DND-41 (cell line): ENCODE data around the gene SART3.

Source experiments
- ATAC-seq: fragments of 200-7000 bp; cut with Tn5 transposase; 3 replicates; pipeline ENCODE4 v1.9.1; 2021; ENCODE audit warnings: low read depth; ENCODE audit not compliant: insufficient read depth
- DNase-seq: peaks from one replicate; pipeline ENCODE4 v3.0.0-alpha.2; 2020
- H2AFZ ChIP-seq: 2 replicates; pipeline ENCODE4 v1.6.0; 2012; ENCODE audit warnings: low read depth, low read length
- H3K27ac ChIP-seq: 2 replicates; pipeline ENCODE4 v1.5.1; 2012; ENCODE audit warnings: low read length, inconsistent platforms
- H3K27me3 ChIP-seq: fragments of 200-600 bp; sonication (generic); 2 replicates; pipeline ENCODE4 v1.6.0; 2012; ENCODE audit warnings: low read length, mild to moderate bottlenecking, inconsistent platforms; ENCODE audit not compliant: insufficient read depth, poor library complexity
- H3K36me3 ChIP-seq: 2 replicates; pipeline ENCODE4 v1.5.1; 2012; ENCODE audit warnings: low read length, inconsistent platforms; ENCODE audit not compliant: insufficient read depth
- H3K4me1 ChIP-seq: 2 replicates; pipeline ENCODE4 v1.5.1; 2012; ENCODE audit warnings: mild to moderate bottlenecking, low read length; ENCODE audit not compliant: insufficient read depth
- H3K4me2 ChIP-seq: 2 replicates; pipeline ENCODE4 v1.6.0; 2012; ENCODE audit warnings: mild to moderate bottlenecking, moderate library complexity, low read length, inconsistent platforms; ENCODE audit not compliant: insufficient read depth
- H3K4me3 ChIP-seq, 2 experiments: fragments of 200-600 bp in 1 of 2; shearing (Covaris generic) in 1 of 2; 2 replicates each; pipeline ENCODE4 v1.5.1; 2012 to 2016; ENCODE audit warnings: inconsistent platforms in 2 of 2, low read length in 2 of 2, mild to moderate bottlenecking in 2 of 2, low read depth in 1 of 2, moderate library complexity in 1 of 2
- H3K79me2 ChIP-seq: 2 replicates; pipeline ENCODE4 v1.6.0; 2012; ENCODE audit warnings: low read length, inconsistent platforms; ENCODE audit not compliant: insufficient read depth
- H3K9ac ChIP-seq: 2 replicates; pipeline ENCODE4 v1.6.0; 2012; ENCODE audit warnings: low read depth, mild to moderate bottlenecking, inconsistent platforms, low read length, moderate library complexity
- H3K9me3 ChIP-seq: 2 replicates; pipeline ENCODE4 v1.5.1; 2012; ENCODE audit warnings: low read length, moderate library complexity, mild to moderate bottlenecking, inconsistent platforms; ENCODE audit not compliant: insufficient read depth, severe bottlenecking
- H4K20me1 ChIP-seq: 2 replicates; pipeline ENCODE4 v1.6.0; 2012; ENCODE audit warnings: low read length; ENCODE audit not compliant: insufficient read depth
- CTCF ChIP-seq: IDR thresholded peaks from 2 replicates; pipeline ENCODE4 v1.5.1; 2012; ENCODE audit warnings: borderline replicate concordance, low read length, moderate library complexity, mild to moderate bottlenecking; ENCODE audit not compliant: poor library complexity, severe bottlenecking; ENCODE audit errors: extremely low read depth
- EZH2 ChIP-seq: IDR thresholded peaks from 3 replicates; pipeline ENCODE4 v1.6.1; 2012; ENCODE audit warnings: borderline replicate concordance, low read depth, mild to moderate bottlenecking, moderate library complexity, low read length, inconsistent platforms; ENCODE audit not compliant: severe bottlenecking

The SART3 gene

GRCh38 chr12:108582509-108582908, 21.5 kb upstream of the SART3 start:
- no peaks in the 10 kb centered on the region for H3K27me3 ChIP-seq
- no peak for TF ChIP-seq CTCF
- no peak for TF ChIP-seq EZH2
- ATAC-seq (no peak), DNase-seq (no peak)
- no peaks in the 10 kb centered on the region for H3K79me2 ChIP-seq
- H3K36me3 ChIP-seq = no peaks in the 10 kb centered on the region
- no peak overlapping the region for H3K27ac ChIP-seq
- H3K4me1 ChIP-seq = no peaks in the 10 kb centered on the region
- no peaks in the 10 kb centered on the region for H3K9me3 ChIP-seq
- H4K20me1 ChIP-seq = no peaks in the 10 kb centered on the region
- H2AFZ ChIP-seq = no peak overlapping the region
- H3K4me3 ChIP-seq = no peak overlapping the region
- H3K9ac ChIP-seq = no peak overlapping the region
- no peak overlapping the region for H3K4me2 ChIP-seq

- Histone ChIP-seq H3K27ac (no peak overlapping the region), H3K36me3 (no peaks in the 10 kb centered on the region), H3K27me3 (no peaks in the 10 kb centered on the region), H3K4me3 (no peak overlapping the region), H3K79me2 (no peaks in the 10 kb centered on the region), H3K9me3 (no peaks in the 10 kb centered on the region), H3K4me2 (no peak overlapping the region), H3K4me1 (no peaks in the 10 kb centered on the region), H3K9ac (no peak overlapping the region), H2AFZ (no peak overlapping the region), H4K20me1 (no peaks in the 10 kb centered on the region)
- TF ChIP-seq CTCF (no peak), EZH2 (no peak)
- ATAC-seq (no peak), DNase-seq (no peak)
These were observed 20.6 kb upstream of the SART3 start for GRCh38 chr12:108581311-108582227.

GRCh38 chr12:108580531-108580930, 19.6 kb upstream of the SART3 start:
- ATAC-seq = no peak
- H3K79me2 ChIP-seq = no peaks in the 10 kb centered on the region
- H3K27me3 ChIP-seq = no peaks in the 10 kb centered on the region
- no peak overlapping the region for H3K4me3 ChIP-seq
- no peaks in the 10 kb centered on the region for H4K20me1 ChIP-seq
- H3K4me2 ChIP-seq = no peak overlapping the region
- DNase-seq = no peak
- no peaks in the 10 kb centered on the region for H3K36me3 ChIP-seq
- H3K4me1 ChIP-seq = no peaks in the 10 kb centered on the region
- no peak for TF ChIP-seq EZH2
- TF ChIP-seq CTCF = no peak
- H2AFZ ChIP-seq = no peak overlapping the region
- no peak overlapping the region for H3K27ac ChIP-seq
- H3K9ac ChIP-seq = no peak overlapping the region
- H3K9me3 ChIP-seq = no peaks in the 10 kb centered on the region
